ENCODE data around the gene RNF112.

The RNF112 gene

DNA sequence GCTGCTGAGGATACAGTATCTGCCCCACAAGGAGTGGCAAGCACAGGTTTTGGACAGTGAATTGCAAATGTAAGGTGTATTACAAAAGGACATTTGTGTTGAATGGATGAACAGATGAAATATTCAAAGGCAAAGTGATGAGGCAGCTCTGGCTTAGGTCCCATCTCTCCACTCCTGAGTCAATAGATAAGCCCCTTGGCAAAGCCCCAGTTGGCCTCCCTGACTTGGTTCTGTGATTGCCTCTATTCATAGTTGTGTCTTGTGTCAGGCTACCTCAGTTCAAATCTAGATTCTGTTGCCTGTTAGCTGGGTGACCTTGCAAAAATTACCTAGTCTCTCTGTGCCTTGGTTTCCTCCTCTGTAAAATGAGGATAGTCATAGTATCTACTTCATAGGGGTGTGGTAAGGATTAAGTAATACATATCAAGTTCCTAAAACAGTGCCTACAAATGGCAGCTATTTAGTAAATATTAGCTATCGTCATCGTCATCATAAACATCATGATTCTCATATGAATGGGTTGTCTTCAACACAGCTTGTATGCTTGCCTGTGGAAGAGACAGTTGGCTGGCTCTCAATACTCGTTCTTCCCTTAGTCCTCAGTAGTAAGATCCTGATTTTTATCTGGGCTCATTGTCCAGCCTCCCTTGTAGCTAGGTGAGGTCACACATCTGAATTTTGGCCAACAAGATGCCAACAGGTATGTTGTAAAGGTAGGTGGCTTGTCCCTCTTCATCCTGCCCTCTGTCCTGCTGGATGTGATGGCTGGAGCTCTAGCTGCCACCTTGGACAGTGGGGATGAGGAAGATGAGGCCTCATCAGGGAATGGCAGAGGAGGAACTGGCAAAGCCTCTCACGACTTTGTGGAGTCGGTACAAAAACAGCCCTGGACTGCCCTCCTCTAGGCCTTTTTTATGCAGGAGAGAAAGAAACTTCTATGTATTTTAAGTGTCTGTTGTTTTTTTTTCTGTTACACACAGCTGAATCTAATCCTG is 21.9 kb upstream of the RNF112 start:
- DNase-seq, result no peak

- DNase-seq, result no peak
Observed at GRCh38 chr17:19390951-19391350, 20.1 kb upstream of the RNF112 start.

DNA sequence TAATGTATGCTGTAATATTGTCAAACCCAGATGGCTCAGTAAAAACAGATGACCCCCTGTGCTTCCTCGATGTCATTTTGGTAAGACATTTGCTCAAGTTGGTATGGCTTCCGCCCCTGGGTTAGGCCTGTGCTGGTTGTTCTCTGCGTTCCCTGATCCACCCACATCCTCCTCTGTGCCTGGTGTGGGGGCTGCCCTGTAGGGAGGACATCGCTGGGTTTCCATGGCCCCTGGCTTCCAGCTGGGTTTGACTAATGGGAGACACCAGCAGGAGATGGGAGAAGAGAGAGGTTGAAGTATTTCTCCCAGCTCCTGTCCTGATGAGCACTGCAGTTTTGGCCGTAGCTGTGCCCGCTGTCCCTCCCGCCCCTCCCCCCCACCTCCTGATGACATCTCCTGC is 19.6 kb upstream of the RNF112 start:
- DNase-seq, result no peak

DNA sequence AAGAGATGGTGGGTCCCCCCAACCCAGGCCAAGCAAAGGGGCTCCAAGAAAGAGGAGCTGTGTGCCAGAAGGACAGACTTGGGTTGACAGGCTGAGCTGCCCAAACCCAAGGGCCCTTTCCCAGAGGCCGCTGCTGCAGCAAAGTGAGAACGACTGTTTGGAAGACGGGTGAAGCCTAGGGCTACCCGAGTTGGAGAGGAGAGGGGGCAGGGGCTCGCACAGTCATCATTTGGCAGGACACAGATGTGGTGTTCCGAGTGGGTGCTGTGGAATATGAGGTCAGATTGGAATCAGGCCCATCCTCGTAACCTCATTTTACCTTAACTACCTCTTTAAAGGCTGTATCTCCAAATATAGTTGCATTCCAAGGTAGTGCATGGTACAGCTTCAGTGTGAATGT is 18.7 kb upstream of the RNF112 start:
- DNase-seq, result no peak

- no peak for DNase-seq
Observed at GRCh38 chr17:19397556-19398041, 13.4 kb upstream of the RNF112 start.

GRCh38 chr17:19398301-19399181 is 12.5 kb upstream of the RNF112 start:
- DNase-seq, result no peak

DNA sequence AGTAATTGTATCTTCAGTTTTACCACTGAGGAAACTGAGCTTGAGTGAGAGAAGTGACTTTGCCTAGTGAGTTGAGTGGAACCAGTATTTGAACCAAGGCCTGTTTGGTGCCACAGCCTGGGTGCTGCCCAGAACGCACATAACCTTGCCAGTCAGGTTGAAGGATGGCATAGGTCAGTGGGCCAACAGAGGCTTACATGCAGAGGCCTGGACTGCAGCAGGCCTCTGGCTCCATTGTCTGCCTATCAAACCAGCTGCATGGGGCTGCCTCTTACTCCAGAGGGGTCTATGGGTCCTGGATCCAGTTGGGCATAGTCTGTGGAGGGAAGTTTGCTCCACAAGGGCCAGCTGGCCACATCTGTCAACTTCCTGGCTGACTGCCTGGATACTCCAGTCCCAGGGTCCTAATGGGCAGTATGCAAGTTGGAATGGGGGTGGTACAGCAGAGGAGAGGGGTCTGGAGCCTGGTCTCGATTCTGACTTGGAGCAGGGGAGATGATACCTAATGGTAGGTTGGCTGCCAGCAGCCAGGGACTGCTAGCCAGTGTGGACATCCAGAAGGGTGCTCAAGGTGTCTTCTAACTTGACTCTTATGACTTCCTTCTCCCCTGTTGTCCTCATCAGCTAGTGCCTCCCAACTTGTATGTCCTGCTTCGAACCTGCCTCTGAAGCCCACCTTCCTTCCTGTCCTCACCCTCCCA is 11.1 kb upstream of the RNF112 start:
- no peak for DNase-seq

- DNase-seq, result no peak
Observed at GRCh38 chr17:19401321-19402010, 9.6 kb upstream of the RNF112 start.

DNA sequence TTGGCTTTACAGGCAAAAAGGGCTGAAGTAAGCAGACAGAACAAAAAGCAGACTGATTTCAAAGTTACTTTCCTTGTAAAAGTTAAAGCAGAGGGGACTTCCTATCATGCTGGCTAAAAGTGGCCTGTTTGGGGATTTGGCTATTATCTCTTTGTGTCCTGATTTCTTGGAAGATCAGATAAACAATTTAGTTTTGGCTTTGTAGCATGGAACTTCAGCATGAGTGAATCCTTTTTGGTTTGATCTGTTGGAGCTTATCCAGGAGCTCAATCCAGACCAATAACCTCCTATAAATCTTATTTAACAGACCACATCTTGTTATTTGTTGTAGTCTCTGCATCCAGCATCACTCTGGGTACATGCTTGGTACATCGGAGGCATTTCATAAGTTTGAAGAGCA is 8.9 kb upstream of the RNF112 start:
- DNase-seq, result no peak

DNA sequence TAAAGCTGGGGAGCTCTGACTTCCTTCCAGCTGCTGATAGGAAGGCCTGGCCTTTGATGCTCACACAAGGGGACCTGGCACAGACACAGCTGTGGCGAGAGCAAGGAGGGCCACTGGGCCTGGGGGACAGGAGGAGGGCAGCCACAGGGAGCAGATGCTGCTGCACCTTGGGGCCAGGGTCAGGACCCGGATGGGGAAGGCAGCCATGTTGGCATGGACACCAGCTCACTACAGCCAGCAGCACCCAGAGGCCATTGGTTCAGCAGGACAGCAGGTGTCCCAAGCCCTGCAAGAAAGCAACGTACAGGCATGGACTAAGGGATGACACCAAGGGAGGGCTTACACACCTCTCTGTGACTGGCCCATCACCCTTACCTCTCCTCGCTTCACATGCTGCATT is 8.0 kb upstream of the RNF112 start:
- DNase-seq, result no peak

GRCh38 chr17:19404264-19404663 is 6.8 kb upstream of the RNF112 start:
- no peak for DNase-seq

DNA sequence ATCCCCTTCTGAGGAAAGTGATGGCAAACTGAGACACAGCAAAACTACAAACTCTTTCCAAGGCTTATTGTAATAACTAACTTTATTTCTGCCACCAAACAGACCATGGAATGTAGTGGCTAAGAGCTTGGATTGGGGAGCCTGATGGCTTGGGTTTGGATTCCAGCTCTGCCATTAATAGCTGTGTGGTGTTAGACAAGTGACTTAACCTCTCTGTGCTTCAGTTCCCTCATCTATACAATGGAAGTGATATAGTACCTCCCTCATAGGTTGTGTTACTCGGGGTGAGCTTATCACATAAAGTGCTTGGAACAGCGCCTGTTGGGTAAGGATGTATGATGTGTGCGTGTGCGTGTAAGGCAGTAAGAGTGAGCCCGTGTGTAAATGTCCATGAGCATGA is 5.9 kb upstream of the RNF112 start:
- no peak for DNase-seq

- no peak for DNase-seq
Observed at GRCh38 chr17:19407601-19408345, 3.3 kb upstream of the RNF112 start.

- DNase-seq, result no peak
Observed at GRCh38 chr17:19408346-19408710, 2.7 kb upstream of the RNF112 start.

DNA sequence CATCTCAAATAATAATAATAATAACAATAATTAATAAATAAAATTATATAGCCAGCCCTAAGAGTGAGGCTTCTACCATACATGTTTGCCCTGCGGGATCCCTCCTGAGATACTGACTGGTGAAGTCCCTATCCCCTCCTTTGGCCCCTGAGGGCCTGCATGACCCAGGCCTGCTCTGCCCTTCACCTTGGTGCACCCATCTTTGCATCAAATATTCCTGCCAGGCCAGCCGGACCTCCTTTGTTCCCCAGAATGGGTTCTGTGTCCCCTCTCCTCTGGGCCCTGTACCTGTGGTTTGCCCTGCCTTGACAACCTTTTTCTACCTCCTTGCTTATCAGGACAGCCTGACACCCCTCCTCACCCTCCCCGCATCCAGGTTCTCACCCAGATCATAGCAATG is 2.0 kb upstream of the RNF112 start:
- no peak for DNase-seq

DNA sequence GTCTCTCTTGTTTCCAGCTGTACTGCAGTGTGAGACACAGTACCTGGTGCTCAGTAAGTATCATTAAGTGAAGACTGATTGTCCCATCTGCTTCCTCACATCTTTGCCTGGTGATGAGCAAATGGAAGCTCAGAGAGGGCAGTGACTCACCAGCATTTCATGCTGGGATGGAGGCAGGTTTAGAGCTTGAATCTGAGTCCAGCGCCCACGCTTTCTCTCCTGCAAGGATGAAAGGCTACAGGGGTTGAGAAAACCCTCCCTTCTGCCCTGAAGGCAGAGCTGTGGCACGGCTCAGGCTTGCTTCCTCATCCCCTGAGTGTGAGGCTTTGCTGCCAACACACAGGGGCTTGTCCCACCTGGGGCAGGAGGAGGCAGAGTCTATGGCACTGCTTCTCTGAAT is 1.5 kb upstream of the RNF112 start:
- DNase-seq, result peak in 1 of 2 donors; percentile 16

DNA sequence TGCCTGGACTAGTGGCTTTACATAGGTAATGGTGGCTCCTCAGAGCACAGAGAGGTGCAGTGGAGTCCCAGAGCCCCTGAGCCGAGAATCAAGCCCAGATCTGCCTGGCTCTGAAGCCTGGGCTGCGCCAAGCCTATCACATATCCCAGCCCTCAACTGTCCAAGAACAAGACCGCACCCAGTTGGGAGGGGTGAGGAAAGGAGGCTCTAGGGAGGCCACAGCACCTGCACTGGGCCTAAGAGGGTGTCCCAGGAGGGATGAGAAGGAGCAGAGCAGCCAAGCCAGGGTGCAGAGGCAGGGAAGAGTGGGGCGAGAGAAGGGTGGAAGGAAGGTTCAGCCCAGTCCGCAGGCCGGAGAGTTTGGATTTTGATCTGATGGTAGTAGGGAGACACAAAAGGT is 941 bp upstream of the RNF112 start:
- DNase-seq, result no peak

- DNase-seq, result no peak
Observed at GRCh38 chr17:19411631-19412030, 599 bp downstream of the RNF112 start.

- DNase-seq, result no peak
Observed at GRCh38 chr17:19412510-19412909, 1.5 kb downstream of the RNF112 start.

- DNase-seq, result no peak
Observed at GRCh38 chr17:19412984-19413383, 2.0 kb downstream of the RNF112 start.

DNA sequence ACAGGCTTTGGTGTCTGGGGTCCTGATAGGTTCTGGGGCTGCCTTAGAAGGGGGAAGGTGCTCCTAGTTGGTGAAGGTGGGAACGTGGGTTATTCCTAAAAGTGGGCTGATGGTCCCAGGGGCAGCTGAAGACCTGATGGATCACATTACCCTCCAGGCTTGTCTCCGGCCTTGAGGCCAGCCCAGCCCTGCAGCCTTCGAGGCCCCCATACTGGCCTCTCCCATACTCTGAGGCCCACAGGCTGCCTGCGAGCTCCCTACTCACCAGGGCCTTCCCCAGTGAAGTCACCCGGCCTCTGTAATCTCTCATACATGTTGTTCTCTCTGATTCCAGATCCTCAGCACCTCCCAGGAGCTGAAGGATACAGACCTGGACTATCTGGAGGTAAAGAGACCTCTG is 2.7 kb downstream of the RNF112 start:
- DNase-seq, result no peak

All from stimulated activated CD4-positive, alpha-beta T cell treated with anti-CD3 and anti-CD28 coated beads, Interleukin-2, amount 100 ng/mL, for 24 hours (primary cell).